ENCODE data around the gene TGM2. TPM values are rescaled to one million over a fixed set of nuclear protein-coding genes. Genes with fewer than 3 reads are reported as not detected.

Gene TGM2
- total and polyA plus RNA-seq, 2 donors (not counting 3 experiments of a cell fraction or from before 2014, with no cell fraction given): 861 to 868 TPM

DNA sequence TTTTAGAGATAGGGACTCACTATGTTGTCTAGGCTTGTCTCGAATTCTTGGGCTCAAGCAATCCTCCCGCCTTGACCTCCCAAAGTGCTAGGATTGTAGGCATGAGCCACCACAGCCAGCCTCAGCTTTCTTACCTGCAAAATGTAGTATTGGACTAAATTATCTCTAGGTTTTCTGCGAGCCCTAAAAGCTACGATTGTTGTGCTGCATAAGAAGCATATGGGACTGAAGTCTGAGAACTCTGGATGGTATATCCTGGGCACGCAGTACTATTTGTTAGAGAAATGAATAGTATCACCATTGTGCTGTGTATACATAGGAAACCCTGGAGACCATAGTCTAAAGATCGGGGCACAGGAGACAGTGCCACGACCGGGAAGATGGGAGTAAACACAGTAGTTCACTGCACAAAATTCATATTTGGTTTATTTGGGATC, 71.4 kb downstream of the TGM2 start:
- no TSS peak for BruUV-seq (replicated peaks)
- peaks cover 0 to 2% of the 10 kb centered on the region in 2 experiments for H3K36me3 ChIP-seq (ENCODE audit: control insufficient read depth in 2 of 2, extremely low read depth in 1 of 2, insufficient read depth in 2 of 2, low read length in 2 of 2)
- no peaks in the 10 kb centered on the region for H3K27me3 ChIP-seq (ENCODE audit: control insufficient read depth in 2 of 2, insufficient read depth in 2 of 2, low read length in 2 of 2)
- ChIA-PET CTCF (interaction anchor here (1.1 to 4.2 kb wide), 5 partner anchors 9 to 32 kb away, joined by 3 to 20 read pairs (median 6); no protein-coding TSS in a partner anchor), POLR2A (no interaction called here)
- no peaks in the 10 kb centered on the region for H3K9me1 ChIP-seq (replicated peaks; ENCODE audit: control insufficient read depth, extremely low read depth, insufficient read depth, low read length)
- TF ChIP-seq EZH2 (IDR thresholded peaks at IDR 0.05; ENCODE audit: borderline replicate concordance, low read depth, low read length, severe bottlenecking): no peak
- no peak for TF ChIP-seq POLR2AphosphoS5 (IDR thresholded peaks at IDR 0.05; ENCODE audit: insufficient read depth, low read depth, low read length)
- no peak for TF ChIP-seq FOS (IDR thresholded peaks at IDR 0.05; ENCODE audit: borderline replicate concordance, insufficient read depth, low read length)
- TF ChIP-seq GATA2 (IDR thresholded peaks at IDR 0.05; ENCODE audit: insufficient read depth, insufficient read length, low read depth, low read length): no peak
- TF ChIP-seq MYC (IDR thresholded peaks at IDR 0.05; ENCODE audit: low read depth, low read length): no peak
- TF ChIP-seq, protein P1, sequence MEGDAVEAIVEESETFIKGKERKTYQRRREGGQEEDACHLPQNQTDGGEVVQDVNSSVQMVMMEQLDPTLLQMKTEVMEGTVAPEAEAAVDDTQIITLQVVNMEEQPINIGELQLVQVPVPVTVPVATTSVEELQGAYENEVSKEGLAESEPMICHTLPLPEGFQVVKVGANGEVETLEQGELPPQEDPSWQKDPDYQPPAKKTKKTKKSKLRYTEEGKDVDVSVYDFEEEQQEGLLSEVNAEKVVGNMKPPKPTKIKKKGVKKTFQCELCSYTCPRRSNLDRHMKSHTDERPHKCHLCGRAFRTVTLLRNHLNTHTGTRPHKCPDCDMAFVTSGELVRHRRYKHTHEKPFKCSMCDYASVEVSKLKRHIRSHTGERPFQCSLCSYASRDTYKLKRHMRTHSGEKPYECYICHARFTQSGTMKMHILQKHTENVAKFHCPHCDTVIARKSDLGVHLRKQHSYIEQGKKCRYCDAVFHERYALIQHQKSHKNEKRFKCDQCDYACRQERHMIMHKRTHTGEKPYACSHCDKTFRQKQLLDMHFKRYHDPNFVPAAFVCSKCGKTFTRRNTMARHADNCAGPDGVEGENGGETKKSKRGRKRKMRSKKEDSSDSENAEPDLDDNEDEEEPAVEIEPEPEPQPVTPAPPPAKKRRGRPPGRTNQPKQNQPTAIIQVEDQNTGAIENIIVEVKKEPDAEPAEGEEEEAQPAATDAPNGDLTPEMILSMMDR (IDR thresholded peaks at IDR 0.05; ENCODE audit: extremely low read depth in 1 of 2, insufficient read depth in 1 of 2, low read depth in 1 of 2, low read length in 2 of 2): no peak
- TF ChIP-seq, protein P2, sequence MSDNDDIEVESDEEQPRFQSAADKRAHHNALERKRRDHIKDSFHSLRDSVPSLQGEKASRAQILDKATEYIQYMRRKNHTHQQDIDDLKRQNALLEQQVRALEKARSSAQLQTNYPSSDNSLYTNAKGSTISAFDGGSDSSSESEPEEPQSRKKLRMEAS (IDR thresholded peaks at IDR 0.05; ENCODE audit: insufficient read depth, insufficient read length): no peak
- TF ChIP-seq POLR2A (IDR thresholded peaks at IDR 0.05; ENCODE audit: low read depth, low read length): no peak
- no peak for TF ChIP-seq JUN (IDR thresholded peaks at IDR 0.05; ENCODE audit: borderline replicate concordance, insufficient read depth, insufficient read length, low read depth)
- no peaks in the 10 kb centered on the region for H3K79me2 ChIP-seq (ENCODE audit: control insufficient read depth, insufficient read depth, low read length)
- H2AFZ ChIP-seq (ENCODE audit: low read depth, low read length): no peak overlapping the region
- no peak overlapping the region for H3K9ac ChIP-seq (replicated peaks; ENCODE audit: extremely low read depth, insufficient read depth, low read length)
- FAIRE-seq (no peak), DNase-seq (ENCODE audit: low read depth, low spot score) (no peak)
- intact Hi-C loops (cut with micrococcal nuclease) (no loop called here), dilution Hi-C loops (cut with MboI; ENCODE audit: extremely low pct_ligation_motif_present, low sequenced_read_pairs) (no loop called here)
- no peak overlapping the region for H3K4me3 ChIP-seq (replicated peaks in 1 of 3; ENCODE audit: insufficient read depth in 1 of 3, low read depth in 1 of 3, low read length in 3 of 3)
- no peak overlapping the region for H3K4me2 ChIP-seq (ENCODE audit: insufficient read depth, low read length)
- H3K9me3 ChIP-seq (replicated peaks; ENCODE audit: control insufficient read depth, insufficient read depth, low read length): no peaks in the 10 kb centered on the region
- H4K20me1 ChIP-seq (replicated peaks; ENCODE audit: control insufficient read depth, extremely low read depth, insufficient read depth, low read length): no peaks in the 10 kb centered on the region
- peaks cover 36% of the 10 kb centered on the region for H3K4me1 ChIP-seq (ENCODE audit: control insufficient read depth, extremely low read depth, insufficient read depth, low read length)
- peak overlapping the region; percentile 74 for H3K27ac ChIP-seq (ENCODE audit: insufficient read depth, low read depth, low read length)
